HepG2 (cell line): ENCODE measurements around the gene ZNF747. TPM values are rescaled to one million over a fixed set of nuclear protein-coding genes. Genes with fewer than 3 reads are reported as not detected.
A peak's percentile ranks its signal among the peaks of the same experiment; 100 is the strongest.

ENCODE experiments used
- EHMT2 ChIP-seq: fragments of 200-600 bp; sonication (generic); IDR thresholded peaks from 2 replicates; pipeline ENCODE4 v1.7.0; 2017; ENCODE audit warnings: antibody characterized with exemption, low read depth, low read length, borderline replicate concordance
- EZH2 ChIP-seq: conservative IDR thresholded peaks from 2 replicates; pipeline ENCODE4 v1.6.1; 2012; ENCODE audit warnings: mild to moderate bottlenecking, low read depth, low read length, moderate library complexity
- HMGXB3 ChIP-seq: sonication (generic); formaldehyde crosslinking; IDR thresholded peaks from 2 replicates; pipeline ENCODE4 v1.4.0; 2020; ENCODE audit warnings: missing genetic modification reagents, borderline replicate concordance
- HNRNPUL1 ChIP-seq: fragments of 200-400 bp; formaldehyde crosslinking; IDR thresholded peaks from 2 replicates; pipeline ENCODE4 v1.6.1; 2017; ENCODE audit warnings: low read depth, mild to moderate bottlenecking, low read length, moderate library complexity
- IRF2 ChIP-seq: IDR thresholded peaks from 2 replicates; pipeline ENCODE4 v1.6.1; 2018; ENCODE audit warnings: missing genetic modification reagents, missing compliant biosample characterization
- KDM6A ChIP-seq: IDR thresholded peaks from 2 replicates; pipeline ENCODE4 v1.6.1; 2016; ENCODE audit warnings: low read depth
- LCORL ChIP-seq, 2 experiments: fragments of 450-650 bp in 1 of 2; sonication (generic) in 1 of 2; formaldehyde crosslinking in 1 of 2; IDR thresholded peaks; 2 replicates each; pipeline versions ENCODE4 v1.5.0 to v1.6.1; 2017 to 2020; ENCODE audit warnings: antibody characterized with exemption in 1 of 2, missing genetic modification reagents in 1 of 2
- MYC ChIP-seq: sonication (generic); formaldehyde crosslinking; IDR thresholded peaks from 2 replicates; pipeline ENCODE4 v1.9.0; 2021; ENCODE audit warnings: missing genetic modification reagents, borderline replicate concordance
- NKX3-1 ChIP-seq: sonication (generic); formaldehyde crosslinking; IDR thresholded peaks from 2 replicates; pipeline ENCODE4 v1.5.0; 2020; ENCODE audit warnings: missing genetic modification reagents
- SIN3B ChIP-seq: fragments of 150-350 bp; IDR thresholded peaks from 2 replicates; pipeline ENCODE4 v1.6.1; 2014; ENCODE audit warnings: low read length
- TEAD2 ChIP-seq: sonication (generic); formaldehyde crosslinking; IDR thresholded peaks from 2 replicates; pipeline ENCODE4 v1.9.0; 2021; ENCODE audit warnings: missing genetic modification reagents
- ZBTB1 ChIP-seq: sonication (generic); formaldehyde crosslinking; IDR thresholded peaks from 2 replicates; pipeline ENCODE4 v1.4.0; 2020; ENCODE audit warnings: missing genetic modification reagents, borderline replicate concordance
- ZBTB25 ChIP-seq: IDR thresholded peaks from 2 replicates; pipeline ENCODE4 v1.6.1; 2018; ENCODE audit warnings: missing genetic modification reagents
- ZNF335 ChIP-seq: sonication (generic); formaldehyde crosslinking; IDR thresholded peaks from 2 replicates; pipeline ENCODE4 v1.4.0; 2020; ENCODE audit warnings: missing genetic modification reagents
- ZNF615 ChIP-seq: sonication (generic); formaldehyde crosslinking; IDR thresholded peaks from 2 replicates; pipeline ENCODE4 v1.5.0; 2020; ENCODE audit warnings: mild to moderate bottlenecking, missing genetic modification reagents, borderline replicate concordance
- ZNF646 ChIP-seq: sonication (generic); formaldehyde crosslinking; IDR thresholded peaks from 2 replicates; pipeline ENCODE4 v1.9.0; 2021; ENCODE audit warnings: mild to moderate bottlenecking, missing genetic modification reagents
- ZNF747 ChIP-seq: sonication (generic); formaldehyde crosslinking; IDR thresholded peaks from 2 replicates; pipeline ENCODE4 v1.8.1; 2023; ENCODE audit warnings: missing genetic modification reagents, mild to moderate bottlenecking, borderline replicate concordance
- ZNF841 ChIP-seq: sonication (generic); formaldehyde crosslinking; IDR thresholded peaks from 2 replicates; pipeline ENCODE4 v1.8.1; 2023; ENCODE audit warnings: missing genetic modification reagents, borderline replicate concordance
- polyA plus RNA-seq, 8 experiments: library from polyadenylated mRNA; depleted of rRNA in 3 of 8; stranded (reverse) in 7 of 8; unstranded in 1 of 8; fragments of >200 nt; fragmentation: Illumina TruSeq in 4 of 8; extraction: Trizol in 4 of 8; gene quantifications; 2 replicates each; pipeline versions ENCODE4 v1.2.1 to v1.2.3, GENCODE V29; 2011 to 2016; ENCODE audit warnings: low read depth in 4 of 8, missing spikeins in 1 of 8, mixed read lengths in 1 of 8; ENCODE audit not compliant: insufficient read depth in 1 of 8
- total RNA-seq, 5 experiments: library from RNA; depleted of rRNA; stranded (reverse); fragments of >200 nt; fragmentation: Illumina TruSeq; extraction: Trizol; gene quantifications; 2 replicates each; pipeline ENCODE4 v1.2.3, GENCODE V29; 2016; ENCODE audit warnings: low read depth in 1 of 5

The ZNF747 gene
- total and polyA plus RNA-seq, 2 of the 13 experiments (the other 11 are each of a cell fraction or from before 2014, with no cell fraction given) = 7.2 to 10.2 TPM

- TF ChIP-seq ZNF646 (CRISPR knock-in tag) = no peak
- TF ChIP-seq KDM6A (CRISPR knock-in tag) = no peak
- TF ChIP-seq ZNF615 (CRISPR knock-in tag) = no peak; the same call in 1 of the 2 replicates
- no peak for TF ChIP-seq ZNF747 (CRISPR knock-in tag)
- no peak for TF ChIP-seq LCORL (IDR thresholded peaks at IDR 0.05)
- TF ChIP-seq LCORL (CRISPR knock-in tag; IDR thresholded peaks at IDR 0.05) = peak; percentile 82
- TF ChIP-seq ZNF841 (CRISPR knock-in tag) = no peak
- no peak for TF ChIP-seq SIN3B
- TF ChIP-seq EZH2 = no peak
- no peak for TF ChIP-seq TEAD2
- TF ChIP-seq ZBTB25 (CRISPR knock-in tag) = peak; percentile 99
- TF ChIP-seq ZBTB1 = peak; percentile 21; the same call in 1 of the 2 replicates
- peak; percentile 44; the same call in 1 of the 2 replicates for TF ChIP-seq IRF2 (CRISPR knock-in tag)
- peak; percentile 67 for TF ChIP-seq MYC (CRISPR knock-in tag)
- no peak for TF ChIP-seq HNRNPUL1
- TF ChIP-seq EHMT2 = no peak
- peak; percentile 90 for TF ChIP-seq ZNF335 (CRISPR knock-in tag)
- no peak for TF ChIP-seq NKX3-1 (CRISPR knock-in tag)
- peak; percentile 98 for TF ChIP-seq HMGXB3 (CRISPR knock-in tag)
Observed at GRCh38 chr16:30557957-30558788, 23.5 kb upstream of the ZNF747 start, which contains the start of gene ZNF764 (continued).
